Parathyroid adenoma (tissue), 2 donors: ENCODE data around the gene ZC3H4.
"Not testable (repeated sequence)": the region's sequence is repeated elsewhere in the genome, so short reads cannot be mapped to it uniquely, and the experiment has no call there.

ENCODE experiments used
- H2AFZ ChIP-seq: fragments of 300-600 bp; sonication (generic); one replicate; pipeline ENCODE4 v1.7.0; 2017; ENCODE audit warnings: antibody characterized with exemption, mild to moderate bottlenecking
- H3K27ac ChIP-seq: fragments of 300-600 bp; sonication (generic); one replicate; pipeline ENCODE4 v1.7.0; 2017
- H3K27me3 ChIP-seq: fragments of 300-600 bp; sonication (generic); one replicate; pipeline ENCODE4 v1.7.0; 2017; ENCODE audit warnings: low read length; ENCODE audit not compliant: control insufficient read depth, insufficient read depth
- H3K36me3 ChIP-seq: fragments of 300-600 bp; sonication (generic); one replicate; pipeline ENCODE4 v1.7.0; 2017; ENCODE audit warnings: low read length; ENCODE audit not compliant: control insufficient read depth, insufficient read depth
- H3K4me1 ChIP-seq: fragments of 300-600 bp; sonication (generic); one replicate; pipeline ENCODE4 v1.7.0; 2017; ENCODE audit warnings: control low read depth
- H3K4me2 ChIP-seq: fragments of 300-600 bp; sonication (generic); one replicate; pipeline ENCODE4 v1.7.0; 2017; ENCODE audit warnings: low read length
- H3K4me3 ChIP-seq: fragments of 300-600 bp; sonication (generic); one replicate; pipeline ENCODE4 v1.7.0; 2017; ENCODE audit warnings: low read depth, low read length
- H3K79me2 ChIP-seq: fragments of 300-600 bp; sonication (generic); one replicate; pipeline ENCODE4 v1.7.0; 2017; ENCODE audit warnings: control low read depth
- H3K9ac ChIP-seq: fragments of 300-600 bp; sonication (generic); one replicate; pipeline ENCODE4 v1.7.0; 2017; ENCODE audit warnings: mild to moderate bottlenecking
- H3K9me3 ChIP-seq: fragments of 300-600 bp; sonication (generic); one replicate; pipeline ENCODE4 v1.7.0; 2017; ENCODE audit warnings: low read length; ENCODE audit not compliant: control insufficient read depth
- CTCF ChIP-seq: fragments of 300-600 bp; sonication (generic); IDR thresholded peaks from one replicate; pipeline ENCODE4 v1.7.0; 2017; ENCODE audit warnings: antibody characterized with exemption, mild to moderate bottlenecking
- donor health status: primary hyperparathyroidism.

The ZC3H4 gene

GRCh38 chr19:47058621-47059022 lies 55.0 kb downstream of the ZC3H4 start:
- Histone ChIP-seq H3K36me3 (no peaks in the 10 kb centered on the region), H3K4me2 (no peak overlapping the region), H3K4me1 (peaks cover 4% of the 10 kb centered on the region), H3K9ac (no peak overlapping the region), H3K79me2 (no peaks in the 10 kb centered on the region), H3K27me3 (no peaks in the 10 kb centered on the region), H3K4me3 (no peak overlapping the region), H3K27ac (no peak overlapping the region), H2AFZ (no peak overlapping the region), H3K9me3 (no peaks in the 10 kb centered on the region)
- no peak for TF ChIP-seq CTCF

GRCh38 chr19:47057328-47057727 lies 56.2 kb downstream of the ZC3H4 start:
- Histone ChIP-seq H3K4me2 (no peak overlapping the region), H3K9ac (no peak overlapping the region), H3K4me3 (no peak overlapping the region), H3K27me3 (no peaks in the 10 kb centered on the region), H2AFZ (no peak overlapping the region), H3K36me3 (no peaks in the 10 kb centered on the region), H3K9me3 (no peaks in the 10 kb centered on the region), H3K79me2 (no peaks in the 10 kb centered on the region), H3K4me1 (peaks cover 4% of the 10 kb centered on the region), H3K27ac (no peak overlapping the region)
- TF ChIP-seq CTCF: no peak

- TF ChIP-seq CTCF: no peak
- no peaks in the 10 kb centered on the region for H3K36me3 ChIP-seq
These were observed 57.2 kb downstream of the ZC3H4 start for GRCh38 chr19:47056411-47056810.

GRCh38 chr19:47050562-47050961 lies 63.0 kb downstream of the ZC3H4 start:
- H3K36me3 ChIP-seq, H3K79me2 ChIP-seq, H3K27me3 ChIP-seq, H3K4me3 ChIP-seq, H3K4me2 ChIP-seq, H3K27ac ChIP-seq, H3K4me1 ChIP-seq, H2AFZ ChIP-seq, H3K9ac ChIP-seq, H3K9me3 ChIP-seq: not testable (repeated sequence)

More at GRCh38 chr19:47056411-47056810, 57.2 kb downstream of the ZC3H4 start:
- Histone ChIP-seq H3K27me3 (no peaks in the 10 kb centered on the region), H2AFZ (no peak overlapping the region), H3K27ac (no peak overlapping the region), H3K4me3 (no peak overlapping the region), H3K4me1 (peaks cover 4% of the 10 kb centered on the region), H3K9ac (no peak overlapping the region), H3K9me3 (no peaks in the 10 kb centered on the region), H3K79me2 (no peaks in the 10 kb centered on the region), H3K4me2 (no peak overlapping the region)

- Histone ChIP-seq H3K79me2 (no peaks in the 10 kb centered on the region), H3K9me3 (no peaks in the 10 kb centered on the region), H2AFZ (peak overlapping the region; percentile 51), H3K27ac (no peak overlapping the region), H3K36me3 (no peaks in the 10 kb centered on the region), H3K9ac (no peak overlapping the region), H3K4me3 (no peak overlapping the region), H3K4me2 (no peak overlapping the region), H3K4me1 (no peaks in the 10 kb centered on the region), H3K27me3 (no peaks in the 10 kb centered on the region)
- no peak for TF ChIP-seq CTCF
These were observed 64.3 kb downstream of the ZC3H4 start for GRCh38 chr19:47049307-47049700.
